Heart left ventricle (tissue), 13 donors: Measurements from ENCODE around the gene PDZK1.
"Not testable (repeated sequence)": the region's sequence is repeated elsewhere in the genome, so short reads cannot be mapped to it uniquely, and the experiment has no call there.

Experiments
- CTCF ChIP-seq, 12 donors: fragments of 200-600 bp; sonication (generic) in 4 of 12; IDR thresholded peaks; one replicate each; pipeline versions ENCODE4 v1.5.0 to v1.8.0; 2018 to 2022; ENCODE audit warnings: antibody characterized with exemption in 12 of 12, mild to moderate bottlenecking in 5 of 12
- POLR2A ChIP-seq, 2 donors: fragments of 450-650 bp; IDR thresholded peaks; one replicate each; pipeline ENCODE4 v1.6.1; 2017; ENCODE audit warnings: antibody characterized with exemption in 2 of 2, mild to moderate bottlenecking in 2 of 2, moderate library complexity in 2 of 2
- donor health status: ischemic (EF 13 %, LVEDD 7.1; RV severe dilation, severe dysfunction).
- donor health status: DM: no; HTN: yes; CAD: no.
- donor health status: DM: no; HTN: no; CAD: no.
- donor health status: ischemic (EF 25% LVEDD 6.9; RV normal size, moderate dysfunction).
- donor health status: ischemic (EF 25% LVEDD 5.7; RV mildly dilated, moderate dysfunction).
- donor health status: ischemic (EF 35%, LVEDD 5.7; RV mildly dilated, moderate dysfunction).
- donor health status: nonischemic (EF 11% LVEDD 7.7; RV severe dilation, severe dysfunction).
- donor health status: DM: yes; HTN: yes; CAD: no.
- donor health status: PGD.
- donor health status: ischemic (EF 29% LVEDD 5.4; RV normal size, mild dysfunction).
- donor health status: nonischemic (EF 23%, LVEDD 6.1; RV moderate dilation, normal function).

GRCh38 chr1:145670995-145671745, 36.0 kb downstream of the PDZK1 start:
- not testable (repeated sequence) for TF ChIP-seq CTCF, POLR2A (IDR thresholded peaks at IDR 0.05)
